HPDE6-E6E7 (cell line): Measurements from ENCODE around the gene GPC5.

Source experiments
- DNase-seq: peaks from one replicate; pipeline ENCODE4 v3.0.0; 2011; ENCODE audit warnings: missing footprints; ENCODE audit errors: extremely low spot score

Gene GPC5

GRCh38 chr13:91454666-91455065, 56.2 kb downstream of the GPC5 start:
- no peak for DNase-seq

DNA sequence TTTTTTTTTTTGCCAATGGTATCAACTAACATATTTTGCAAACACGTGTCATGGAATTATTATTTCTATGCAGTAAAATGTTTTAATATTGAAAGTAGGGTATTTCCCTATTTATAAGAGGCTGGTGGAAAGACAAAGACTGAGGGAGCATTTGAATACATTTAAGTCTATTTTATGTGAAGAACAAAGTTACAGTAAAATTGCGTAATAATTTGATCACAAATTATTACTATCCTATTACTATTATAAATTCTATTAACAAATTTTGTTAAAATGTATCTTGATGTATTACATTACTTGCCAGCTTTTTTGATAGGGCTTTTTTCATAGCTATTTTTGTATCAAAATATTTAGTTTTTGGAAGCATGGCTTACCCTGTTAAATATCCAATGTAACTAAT, 58.4 kb downstream of the GPC5 start:
- DNase-seq = no peak

GRCh38 chr13:91459485-91459884, 61.1 kb downstream of the GPC5 start:
- no peak for DNase-seq

GRCh38 chr13:91464336-91464735, 65.9 kb downstream of the GPC5 start:
- DNase-seq = no peak

DNA sequence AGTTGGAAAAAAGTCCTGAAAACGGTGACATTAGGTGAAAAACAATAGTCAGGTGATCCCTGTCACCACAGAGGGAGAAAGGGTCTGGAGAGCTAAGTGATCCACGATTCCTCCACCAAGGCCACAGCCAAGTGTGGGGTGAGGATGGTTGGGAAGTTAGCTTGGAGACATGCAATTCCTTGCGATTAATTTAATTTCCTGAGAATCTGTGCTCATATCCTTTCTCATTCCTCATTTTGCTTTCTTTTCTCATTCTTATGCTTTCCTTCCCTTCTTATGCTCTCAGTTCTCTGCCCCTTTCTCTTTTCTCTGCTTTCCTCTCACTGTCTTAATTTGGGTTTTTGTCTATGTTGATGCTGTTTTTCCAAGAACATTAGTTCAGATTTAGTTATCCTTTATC, 68.8 kb downstream of the GPC5 start:
- no peak for DNase-seq

DNA sequence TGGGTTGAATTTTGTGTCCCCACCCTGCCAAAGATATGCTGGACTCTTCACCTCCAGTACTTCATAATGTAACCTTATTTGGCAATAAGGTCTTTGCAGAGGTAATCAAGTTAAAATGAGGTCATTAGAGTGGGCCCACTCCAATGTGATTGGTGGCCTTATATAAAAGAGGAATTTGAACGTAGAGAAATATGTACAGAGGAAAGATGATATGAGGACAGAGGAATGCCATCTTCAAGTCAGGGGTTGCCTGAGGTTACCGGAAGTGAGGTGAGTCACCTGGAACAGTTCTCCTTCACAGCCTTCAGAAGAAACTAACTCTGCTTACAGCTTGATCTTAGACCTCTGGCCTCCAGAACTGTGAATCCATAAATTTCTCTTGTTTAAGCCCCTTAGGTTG, 69.9 kb downstream of the GPC5 start:
- peak; percentile 23 for DNase-seq

GRCh38 chr13:91470084-91470621, 71.7 kb downstream of the GPC5 start:
- no peak for DNase-seq

DNA sequence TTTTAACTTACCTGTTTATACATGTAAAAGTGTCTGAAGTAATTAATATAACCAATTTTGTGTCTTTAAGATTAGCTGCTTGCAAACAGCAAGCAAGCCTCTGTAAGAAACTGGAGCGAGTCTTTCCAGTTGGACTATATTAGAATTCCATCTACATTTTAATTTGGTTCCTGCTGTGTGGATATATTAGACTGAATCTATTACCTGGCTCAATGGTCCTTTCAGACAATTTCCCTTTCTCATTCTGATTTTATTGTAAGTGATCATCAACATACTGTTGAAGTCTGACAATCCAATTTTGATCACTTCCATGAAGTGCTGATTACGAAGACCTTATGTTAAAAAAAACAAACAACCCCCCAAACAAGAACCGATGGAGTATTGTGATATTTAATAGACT, 72.3 kb downstream of the GPC5 start:
- DNase-seq = no peak

DNA sequence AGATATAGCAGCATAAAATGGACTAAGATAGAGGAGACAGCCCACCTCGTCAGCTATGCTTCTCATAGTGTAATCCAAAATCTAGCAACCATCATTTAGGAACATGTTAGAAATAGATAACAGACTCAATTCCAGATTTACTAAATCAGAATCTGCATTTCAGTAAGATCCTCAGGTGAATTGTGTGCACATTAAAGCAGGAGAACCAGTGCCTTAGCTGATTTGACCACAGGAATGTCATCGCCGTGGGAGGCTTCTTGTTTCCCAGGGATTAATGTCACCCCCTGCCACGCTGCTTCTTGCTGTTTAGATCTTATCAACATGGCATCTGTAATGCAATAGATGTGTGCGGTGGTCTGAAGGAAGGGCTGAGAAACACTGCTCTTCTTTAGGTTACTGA, 84.0 kb downstream of the GPC5 start:
- no peak for DNase-seq

DNA sequence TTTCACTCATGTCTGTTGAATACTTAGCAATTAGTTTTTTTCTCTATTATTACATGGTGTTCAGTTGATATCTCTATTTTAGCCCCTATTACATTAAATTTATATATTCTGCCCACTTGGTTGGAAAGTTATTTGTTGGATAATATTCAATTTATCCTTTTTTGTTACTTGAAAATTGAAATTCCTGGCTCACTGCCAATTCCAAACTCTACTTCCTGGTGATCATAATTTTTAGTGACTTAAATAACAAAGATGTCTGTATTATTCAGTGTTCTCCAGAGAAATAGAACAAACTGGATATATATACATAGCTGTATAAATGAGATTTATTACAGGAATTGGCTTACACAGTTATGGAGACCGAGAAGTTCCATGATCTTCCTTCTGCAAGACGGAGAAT, 93.6 kb downstream of the GPC5 start:
- no peak for DNase-seq

GRCh38 chr13:91493442-91493841, 95.0 kb downstream of the GPC5 start:
- no peak for DNase-seq

- DNase-seq = no peak
Observed at GRCh38 chr13:91498298-91498697, 99.9 kb downstream of the GPC5 start.

- DNase-seq = no peak
Observed at GRCh38 chr13:91504216-91504615, 105.8 kb downstream of the GPC5 start.

- DNase-seq = no peak
Observed at GRCh38 chr13:91506759-91507158, 108.3 kb downstream of the GPC5 start.

DNA sequence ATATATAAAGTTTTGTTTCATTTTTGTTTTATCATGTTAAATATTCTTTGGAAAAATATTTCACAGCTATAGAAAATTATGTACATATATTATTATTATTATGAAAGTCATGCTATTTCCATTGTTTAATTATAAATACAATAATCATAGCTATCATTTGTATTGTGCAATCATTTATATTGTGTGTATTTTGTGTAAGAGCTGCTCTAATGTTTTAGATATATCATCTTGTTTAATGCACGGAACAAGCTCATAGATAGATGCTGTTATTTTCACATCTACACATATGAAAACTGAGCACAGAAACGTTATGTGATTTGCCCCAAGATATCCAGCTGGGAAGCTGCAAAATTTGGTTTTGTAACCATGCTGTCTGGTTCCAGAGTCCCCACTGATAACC, 111.6 kb downstream of the GPC5 start:
- no peak for DNase-seq

DNA sequence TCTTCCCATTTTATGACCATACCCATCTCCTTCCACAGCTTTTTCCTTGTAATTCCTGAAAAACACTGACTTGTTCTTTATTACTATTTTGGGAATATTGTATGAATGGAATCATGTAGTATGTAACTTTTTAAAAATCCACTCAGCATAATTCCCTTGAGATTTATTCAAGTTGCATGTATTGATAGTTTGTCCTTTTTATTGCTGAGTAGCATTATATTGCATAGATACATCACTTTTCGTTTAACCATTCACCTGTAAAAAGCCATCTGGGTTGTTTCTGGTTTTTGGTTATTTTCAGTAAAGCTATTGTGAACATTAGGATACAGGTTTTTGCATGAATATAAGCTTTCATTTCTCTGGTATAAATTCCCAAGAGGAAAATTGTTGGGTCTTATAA, 115.4 kb downstream of the GPC5 start:
- no peak for DNase-seq

DNA sequence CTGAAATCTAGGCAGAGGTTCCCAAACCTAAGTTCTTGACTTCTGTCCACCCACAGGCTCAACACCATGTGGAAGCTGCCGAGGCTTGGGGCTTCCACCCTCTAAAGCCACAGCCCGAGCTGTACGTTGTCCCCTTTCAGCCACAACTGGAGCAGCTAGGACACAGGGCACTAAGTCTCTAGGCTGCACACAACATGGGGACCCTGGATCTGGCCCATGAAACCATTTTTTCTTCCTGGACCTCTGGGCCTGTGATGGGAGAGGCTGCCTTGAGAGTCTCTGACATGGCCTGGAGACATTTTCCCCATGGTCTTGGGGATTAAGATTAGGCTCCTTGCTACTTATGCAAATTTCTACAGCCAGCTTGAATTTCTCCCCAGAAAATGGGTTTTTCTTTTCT, 118.4 kb downstream of the GPC5 start:
- DNase-seq = no peak

GRCh38 chr13:91520952-91521351, 122.5 kb downstream of the GPC5 start:
- DNase-seq = no peak

DNA sequence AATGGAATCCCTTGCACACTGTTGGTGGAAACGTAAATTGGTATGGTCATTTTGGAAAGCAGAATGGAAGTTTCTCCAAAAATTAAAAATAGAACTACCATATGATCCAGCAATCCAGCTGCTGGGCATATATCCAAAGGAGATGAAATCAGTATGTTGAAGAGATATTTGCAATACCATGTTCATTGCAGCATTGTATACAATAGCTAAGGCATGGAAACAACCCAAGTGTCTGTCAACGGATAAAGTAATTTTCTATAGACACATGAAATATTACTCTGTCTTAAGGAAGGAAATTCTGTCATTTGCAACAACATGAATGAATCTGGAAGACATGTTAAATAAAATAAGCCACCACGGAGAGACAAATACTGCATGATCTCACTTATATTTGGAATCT, 124.7 kb downstream of the GPC5 start:
- DNase-seq = no peak

- no peak for DNase-seq
Observed at GRCh38 chr13:91526543-91527033, 128.2 kb downstream of the GPC5 start.

DNA sequence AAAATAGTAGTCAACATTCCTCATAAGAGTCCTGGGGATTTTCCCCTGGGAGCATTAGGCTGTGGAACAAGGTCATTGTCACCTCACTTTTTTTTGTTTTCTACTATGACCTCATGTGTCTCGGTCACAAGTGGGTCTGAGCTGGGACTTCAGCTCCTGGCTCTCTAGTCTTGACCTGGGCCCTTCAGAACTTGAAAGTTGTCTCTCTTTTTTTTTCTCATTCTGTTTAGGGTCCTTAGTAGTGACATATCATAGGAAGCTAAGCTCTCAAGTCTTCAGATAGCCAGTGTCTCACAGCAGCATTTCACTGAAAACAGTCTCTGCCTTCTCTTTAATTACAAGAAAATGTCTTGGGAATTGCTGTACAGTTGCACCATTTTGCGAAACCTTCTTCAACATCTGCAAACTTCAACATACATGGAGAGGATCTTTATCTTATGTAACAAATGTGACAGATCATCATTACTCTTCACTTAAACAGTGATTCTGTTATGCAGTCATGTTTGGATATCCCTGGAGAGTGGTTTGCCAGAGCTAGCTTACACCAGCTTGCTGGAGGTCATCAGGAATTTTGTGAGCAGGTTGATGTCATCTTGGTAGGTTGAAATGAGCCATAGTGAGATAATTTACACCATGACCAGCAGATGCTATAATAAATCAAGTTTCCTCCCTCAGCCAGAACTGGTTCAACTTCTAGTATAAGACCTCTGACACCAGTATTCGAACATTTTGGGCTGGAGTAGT, 131.5 kb downstream of the GPC5 start:
- no peak for DNase-seq

- no peak for DNase-seq
Observed at GRCh38 chr13:91531646-91532045, 133.2 kb downstream of the GPC5 start.

DNA sequence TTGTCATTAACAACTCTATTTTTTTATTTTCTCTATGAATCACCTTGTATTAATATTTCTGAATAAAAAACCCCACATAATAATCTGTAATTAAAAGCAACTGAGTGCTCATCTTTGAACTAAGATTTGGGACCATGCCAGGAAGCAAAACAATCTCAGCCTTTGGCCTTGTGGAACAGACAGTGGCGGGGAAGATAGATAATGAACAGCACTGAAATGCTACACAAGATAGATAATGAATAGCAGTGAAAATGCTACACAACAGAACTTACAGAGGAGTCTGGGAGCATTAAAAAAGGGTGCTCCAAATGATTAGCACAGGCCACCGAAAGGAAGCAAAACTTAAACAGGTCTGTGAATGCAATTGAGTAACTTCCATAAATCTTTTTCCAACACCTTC, 134.9 kb downstream of the GPC5 start:
- DNase-seq = no peak

DNA sequence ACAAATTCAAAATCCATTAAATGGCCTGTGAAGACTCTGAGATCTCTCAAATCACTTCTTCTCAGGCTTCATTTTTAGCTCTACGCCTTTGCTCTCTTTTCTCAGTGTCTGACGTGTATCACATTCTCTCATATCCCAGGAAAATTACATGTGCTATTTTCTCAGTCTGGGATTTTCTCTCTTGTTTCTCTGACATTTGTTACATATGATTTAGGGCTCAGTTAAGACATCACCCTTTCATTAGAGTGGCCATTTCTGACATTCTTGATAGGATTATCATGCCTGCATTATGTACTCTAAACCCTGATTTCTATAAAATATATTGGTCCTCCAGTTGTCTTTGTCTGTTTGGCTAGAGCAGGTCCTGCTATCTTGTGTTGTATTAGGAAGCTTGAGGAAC, 136.6 kb downstream of the GPC5 start:
- DNase-seq = no peak
